ENCODE measurements around the gene SUPT7L. TPM values are rescaled to one million over a fixed set of nuclear protein-coding genes. Genes with fewer than 3 reads are reported as not detected.

SUPT7L gene
- total and polyA plus RNA-seq, 4 donors: 22.0 to 40.0 (median 26.7) TPM

GRCh38 chr2:27707462-27708256 lies 44.2 kb upstream of the SUPT7L start:
- ATAC-seq (ENCODE audit: insufficient read depth, low FRiP score) (no peak), DNase-seq (no peak)
- Histone ChIP-seq H3K9ac (ENCODE audit: insufficient read depth in 1 of 2, low read length in 2 of 2) (no peak overlapping the region), H3K4me3 (no peak overlapping the region), H3K27me3 (ENCODE audit: control insufficient read depth in 3 of 3, insufficient read depth in 3 of 3, low read length in 2 of 3) (no peaks in the 10 kb centered on the region), H3K4me1 (ENCODE audit: control insufficient read depth in 5 of 5, insufficient read depth in 5 of 5, low read length in 5 of 5) (peaks cover 0 to 15% (median 0%) of the 10 kb centered on the region in 5 donors), H3K27ac (ENCODE audit: low read depth in 1 of 2, low read length in 1 of 2) (peak overlapping the region in 1 of 2 donors; percentile 20), H3K9me3 (ENCODE audit: control insufficient read depth in 4 of 4, insufficient read depth in 3 of 4, low read length in 3 of 4) (no peaks in the 10 kb centered on the region), H3K36me3 (ENCODE audit: control insufficient read depth in 4 of 4, insufficient read depth in 4 of 4, low read length in 4 of 4) (no peaks in the 10 kb centered on the region)
- WGBS, 2 donors: 86 to 87% methylated on average over 9 of the region's 9 CpGs
- TF ChIP-seq CTCF (IDR thresholded peaks at IDR 0.05; ENCODE audit: control extremely low read depth, extremely low read depth): no peak

- H3K4me1 ChIP-seq (ENCODE audit: control insufficient read depth in 5 of 5, insufficient read depth in 5 of 5, low read length in 5 of 5): peaks cover 0 to 14% (median 6%) of the 10 kb centered on the region in 5 donors
- H3K27me3 ChIP-seq (ENCODE audit: control insufficient read depth in 3 of 3, insufficient read depth in 3 of 3, low read length in 2 of 3): no peaks in the 10 kb centered on the region
- ATAC-seq (ENCODE audit: insufficient read depth, low FRiP score) (peak; percentile 50), DNase-seq (peak in 2 of 3 donors; percentile 37 to 55)
- no peaks in the 10 kb centered on the region for H3K36me3 ChIP-seq (ENCODE audit: control insufficient read depth in 4 of 4, insufficient read depth in 4 of 4, low read length in 4 of 4)
- WGBS, 2 donors: 14 to 22% methylated on average over 4 of the region's 4 CpGs
- TF ChIP-seq CTCF (IDR thresholded peaks at IDR 0.05; ENCODE audit: control extremely low read depth, extremely low read depth): no peak
- no peaks in the 10 kb centered on the region for H3K9me3 ChIP-seq (ENCODE audit: control insufficient read depth in 4 of 4, insufficient read depth in 3 of 4, low read length in 3 of 4)
- H3K27ac ChIP-seq (ENCODE audit: low read depth in 1 of 2, low read length in 1 of 2): peak overlapping the region; percentile 86 to 89
- H3K4me3 ChIP-seq: no peak overlapping the region
- no peak overlapping the region for H3K9ac ChIP-seq (ENCODE audit: insufficient read depth in 1 of 2, low read length in 2 of 2)
Observed at GRCh38 chr2:27705851-27706622, 42.6 kb upstream of the SUPT7L start.

- no peak overlapping the region for H3K27ac ChIP-seq (ENCODE audit: low read depth in 1 of 2, low read length in 1 of 2)
- ATAC-seq (ENCODE audit: insufficient read depth, low FRiP score) (no peak), DNase-seq (no peak)
- WGBS, 2 donors: 87 to 90% methylated on average over 5 of the region's 5 CpGs
- peaks cover 0 to 10% (median 6%) of the 10 kb centered on the region in 5 donors for H3K4me1 ChIP-seq (ENCODE audit: control insufficient read depth in 5 of 5, insufficient read depth in 5 of 5, low read length in 5 of 5)
- no peak overlapping the region for H3K9ac ChIP-seq (ENCODE audit: insufficient read depth in 1 of 2, low read length in 2 of 2)
- TF ChIP-seq CTCF (IDR thresholded peaks at IDR 0.05; ENCODE audit: control extremely low read depth, extremely low read depth): no peak
- no peaks in the 10 kb centered on the region for H3K27me3 ChIP-seq (ENCODE audit: control insufficient read depth in 3 of 3, insufficient read depth in 3 of 3, low read length in 2 of 3)
- H3K4me3 ChIP-seq: no peak overlapping the region
- no peaks in the 10 kb centered on the region for H3K36me3 ChIP-seq (ENCODE audit: control insufficient read depth in 4 of 4, insufficient read depth in 4 of 4, low read length in 4 of 4)
- no peaks in the 10 kb centered on the region for H3K9me3 ChIP-seq (ENCODE audit: control insufficient read depth in 4 of 4, insufficient read depth in 3 of 4, low read length in 3 of 4)
Observed at GRCh38 chr2:27704342-27704876, 41.0 kb upstream of the SUPT7L start.

All from lung (tissue), 12 donors.